ENCODE results near the gene FKTN.

DNA sequence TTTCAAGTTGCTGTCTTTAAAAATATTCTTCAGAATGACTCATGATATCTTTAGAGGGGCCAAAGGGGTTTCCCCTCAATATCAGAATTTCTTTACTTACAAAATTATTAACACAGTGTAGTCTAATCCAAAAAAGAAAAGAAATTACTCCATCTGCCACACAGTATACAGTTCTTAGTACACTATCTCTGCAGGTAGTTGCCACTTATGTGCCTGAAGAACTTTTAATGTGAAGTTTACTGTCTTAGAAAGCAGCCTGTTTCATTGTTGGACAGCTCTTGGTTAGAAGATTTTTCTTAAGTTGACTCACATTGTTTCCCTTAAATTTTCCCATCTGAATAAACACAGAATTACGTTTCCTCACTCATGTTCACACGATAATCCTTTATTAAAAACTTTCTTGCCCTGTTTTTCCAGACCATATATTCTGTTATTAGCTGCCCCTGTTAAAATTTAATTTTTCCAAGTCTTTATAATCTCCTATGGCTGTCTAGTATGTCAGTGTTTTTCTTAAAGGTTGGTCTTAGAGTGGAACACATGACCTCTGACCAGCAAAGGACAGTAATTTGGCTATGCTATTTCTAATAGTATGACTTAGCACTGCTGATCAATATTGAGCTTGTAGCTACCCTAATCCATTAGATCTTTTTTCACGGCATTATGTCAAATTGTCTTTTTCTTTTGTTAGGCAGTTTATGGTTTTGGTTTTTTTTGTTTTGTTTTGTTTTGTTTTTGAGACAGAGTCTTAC, 21.8 kb upstream of the FKTN start:
- TF ChIP-seq, protein P1, sequence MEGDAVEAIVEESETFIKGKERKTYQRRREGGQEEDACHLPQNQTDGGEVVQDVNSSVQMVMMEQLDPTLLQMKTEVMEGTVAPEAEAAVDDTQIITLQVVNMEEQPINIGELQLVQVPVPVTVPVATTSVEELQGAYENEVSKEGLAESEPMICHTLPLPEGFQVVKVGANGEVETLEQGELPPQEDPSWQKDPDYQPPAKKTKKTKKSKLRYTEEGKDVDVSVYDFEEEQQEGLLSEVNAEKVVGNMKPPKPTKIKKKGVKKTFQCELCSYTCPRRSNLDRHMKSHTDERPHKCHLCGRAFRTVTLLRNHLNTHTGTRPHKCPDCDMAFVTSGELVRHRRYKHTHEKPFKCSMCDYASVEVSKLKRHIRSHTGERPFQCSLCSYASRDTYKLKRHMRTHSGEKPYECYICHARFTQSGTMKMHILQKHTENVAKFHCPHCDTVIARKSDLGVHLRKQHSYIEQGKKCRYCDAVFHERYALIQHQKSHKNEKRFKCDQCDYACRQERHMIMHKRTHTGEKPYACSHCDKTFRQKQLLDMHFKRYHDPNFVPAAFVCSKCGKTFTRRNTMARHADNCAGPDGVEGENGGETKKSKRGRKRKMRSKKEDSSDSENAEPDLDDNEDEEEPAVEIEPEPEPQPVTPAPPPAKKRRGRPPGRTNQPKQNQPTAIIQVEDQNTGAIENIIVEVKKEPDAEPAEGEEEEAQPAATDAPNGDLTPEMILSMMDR (IDR thresholded peaks at IDR 0.05) = no peak
- TF ChIP-seq POLR2A (IDR thresholded peaks at IDR 0.05) = no peak
